SKM-1 treated with dmso at 0.1 percent for 144 hours (cell line): ENCODE data around the gene AK3.

Experiments used
- DNase-seq: peaks from one replicate; lab custom pipeline; 2025; ENCODE audit not compliant: unreplicated experiment; lab: John Stamatoyannopoulos, UW

Gene AK3

DNA sequence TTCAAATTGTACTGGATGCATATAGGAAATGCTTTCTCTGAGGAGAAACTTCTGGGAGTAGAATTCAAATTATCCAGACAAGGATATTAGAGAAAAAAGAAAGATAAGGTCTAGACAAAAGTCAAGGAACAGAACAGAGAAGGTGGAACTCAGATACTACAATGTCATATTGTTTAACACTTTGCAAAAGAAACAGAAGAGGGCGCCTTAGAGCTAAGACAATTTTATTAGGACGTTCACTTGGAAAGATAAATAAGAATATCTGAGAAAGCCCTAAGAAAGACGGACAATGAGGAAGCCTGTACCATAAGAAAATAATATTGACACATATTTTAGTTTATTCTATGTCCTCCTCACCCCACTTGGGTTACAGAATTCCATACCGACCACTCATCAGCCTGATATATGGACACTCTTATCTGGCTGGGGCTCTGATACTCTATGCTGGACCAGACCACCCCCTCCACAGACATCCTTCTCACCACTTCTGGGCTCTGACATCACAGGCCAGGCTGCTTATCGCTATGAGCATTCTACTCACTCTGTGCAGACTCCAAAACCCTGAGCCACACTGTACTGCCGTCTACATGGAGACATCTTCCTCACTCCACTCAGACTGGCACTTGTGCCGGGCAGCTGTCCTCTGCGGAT, 9.1 kb upstream of the AK3 start:
- no peak for DNase-seq

DNA sequence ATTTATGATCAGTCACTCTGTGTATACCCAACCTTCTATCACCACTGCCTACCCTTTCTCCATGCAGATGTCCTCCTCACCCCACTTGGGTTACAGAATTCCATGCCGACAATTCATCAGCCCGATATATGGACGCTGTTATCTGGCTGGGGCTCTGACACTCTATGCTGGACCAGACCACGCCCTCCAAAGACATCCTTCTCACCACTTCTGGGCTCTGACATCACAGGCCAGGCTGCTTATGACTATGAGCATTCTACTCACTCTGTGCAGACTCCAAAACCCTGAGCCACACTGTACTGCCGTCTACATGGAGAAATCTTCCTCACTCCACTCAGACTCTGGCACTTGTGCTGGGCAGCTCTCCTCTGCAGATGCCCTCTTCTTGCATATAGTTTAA, 7.6 kb upstream of the AK3 start:
- DNase-seq, result no peak

DNA sequence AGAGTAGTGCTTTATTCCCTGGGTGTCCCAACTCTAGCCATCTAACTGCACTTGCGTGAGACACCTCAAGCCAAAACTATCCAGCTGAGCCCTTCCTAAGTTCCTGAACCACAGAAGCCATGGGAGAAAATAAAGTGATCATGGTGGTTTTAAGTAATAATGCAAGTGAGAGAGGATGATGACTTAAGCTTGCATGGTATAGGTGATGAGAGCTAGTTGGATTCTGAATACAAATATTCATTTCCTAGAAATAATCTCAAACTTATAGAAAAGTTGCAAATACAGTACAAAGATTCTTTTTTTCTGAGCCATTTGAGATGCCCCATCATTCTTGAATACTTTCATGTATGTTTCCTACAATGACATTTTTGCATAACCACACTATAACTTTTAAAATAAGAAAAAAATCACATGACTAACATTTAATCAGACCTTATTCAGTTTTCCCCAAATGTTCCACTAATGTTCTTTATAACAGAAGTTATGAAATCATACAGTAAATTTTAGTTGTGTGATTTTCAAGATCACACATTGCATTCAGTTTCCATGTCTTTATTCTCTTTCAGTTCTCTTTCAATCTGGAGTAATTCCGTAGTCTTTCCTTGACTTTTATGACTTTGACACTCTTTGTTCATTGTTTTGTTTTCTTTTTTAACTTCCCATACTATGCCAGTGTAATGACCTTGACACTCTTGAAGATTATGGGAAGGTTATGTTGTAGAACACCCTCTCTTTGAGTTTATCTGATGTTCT, 5.5 kb upstream of the AK3 start:
- DNase-seq, result no peak

DNA sequence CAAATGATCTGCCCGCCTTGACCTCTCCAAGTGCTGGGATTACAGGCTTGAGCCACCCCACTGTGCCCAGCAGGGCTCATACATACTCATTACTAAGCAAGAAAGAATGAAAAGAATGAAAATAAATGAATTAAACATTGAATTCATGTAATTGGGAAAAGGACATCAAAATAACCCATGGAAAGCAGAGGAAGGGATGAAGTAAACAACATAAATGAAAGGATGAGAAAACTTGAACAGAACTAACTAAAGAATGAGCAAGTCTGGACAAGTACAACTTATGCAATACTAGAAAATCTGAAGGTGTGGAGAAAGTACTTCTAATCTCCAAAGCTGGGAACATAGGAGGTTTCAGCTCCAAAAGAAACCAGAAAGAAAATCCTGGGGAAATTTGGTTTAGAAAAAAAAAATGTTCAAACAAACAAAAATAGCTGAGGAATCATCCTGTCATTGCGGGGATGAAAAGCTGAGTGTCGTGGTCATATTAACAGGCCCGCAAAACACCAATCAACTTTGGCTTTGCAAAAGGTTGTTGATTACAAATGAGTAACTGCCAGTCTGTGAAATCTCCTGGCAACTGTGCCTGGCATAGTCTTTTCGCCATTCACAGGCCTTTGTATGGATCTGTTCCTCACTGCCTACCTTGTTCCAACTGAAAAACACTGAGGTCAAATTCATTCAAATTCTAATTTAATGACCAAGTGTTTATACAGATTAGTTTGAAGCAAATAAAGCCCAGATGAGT, 2.3 kb upstream of the AK3 start:
- DNase-seq, result peak; percentile 7

DNA sequence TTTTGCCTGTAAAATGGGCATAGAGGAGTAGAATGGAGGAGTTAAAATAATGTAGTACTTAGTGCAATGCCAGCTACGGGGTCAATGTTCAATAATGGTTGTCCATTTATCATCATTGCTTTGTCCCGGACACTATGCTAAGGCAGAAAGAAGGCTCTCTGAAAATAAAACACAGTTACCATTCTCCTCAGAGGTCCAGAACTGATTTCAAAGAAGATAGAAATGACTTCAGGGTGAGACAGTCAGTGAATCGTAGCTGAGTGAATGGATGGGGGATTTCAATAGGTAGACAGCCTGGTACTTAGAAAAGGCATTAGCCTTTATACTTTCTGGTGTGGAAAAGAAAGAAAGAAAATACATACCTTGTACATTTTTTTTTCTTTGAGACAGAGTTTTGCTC, 1.2 kb upstream of the AK3 start:
- no peak for DNase-seq

DNA sequence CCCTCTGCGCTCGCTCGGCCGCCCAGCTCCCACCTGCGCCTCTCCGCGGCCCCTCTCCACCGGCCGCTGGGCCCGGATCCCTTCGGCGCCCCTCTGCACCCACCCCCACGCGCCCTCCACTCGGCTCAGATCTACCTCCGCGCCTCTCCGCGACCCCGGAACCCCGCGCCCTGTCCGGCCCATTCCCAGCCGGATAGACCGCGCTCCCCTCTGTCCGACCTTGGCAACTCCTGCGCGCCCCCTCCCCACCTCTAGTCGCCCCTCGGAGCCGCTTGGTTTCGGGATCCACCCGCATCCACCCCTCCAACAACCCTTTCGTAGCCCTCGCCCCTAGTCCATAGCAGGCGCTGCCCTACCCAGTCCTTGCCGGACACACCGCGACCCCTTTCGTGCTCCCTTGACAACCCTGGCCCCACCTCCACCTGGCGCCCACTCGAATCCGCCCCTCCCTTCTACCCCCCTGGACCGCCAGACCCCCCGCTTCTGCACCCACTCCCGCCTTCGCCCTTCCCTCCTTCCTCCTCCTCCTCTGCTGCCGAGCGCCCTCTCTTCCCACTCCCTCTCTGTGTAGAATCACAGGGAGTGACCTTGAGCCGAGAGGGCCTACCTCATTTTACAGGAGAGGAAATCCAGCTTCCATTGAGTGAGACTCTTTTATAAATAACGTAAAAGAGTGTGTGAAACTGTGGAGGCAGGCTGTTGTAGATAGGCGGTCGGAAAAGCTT, 525 bp upstream of the AK3 start:
- DNase-seq, result peak; percentile 8

DNA sequence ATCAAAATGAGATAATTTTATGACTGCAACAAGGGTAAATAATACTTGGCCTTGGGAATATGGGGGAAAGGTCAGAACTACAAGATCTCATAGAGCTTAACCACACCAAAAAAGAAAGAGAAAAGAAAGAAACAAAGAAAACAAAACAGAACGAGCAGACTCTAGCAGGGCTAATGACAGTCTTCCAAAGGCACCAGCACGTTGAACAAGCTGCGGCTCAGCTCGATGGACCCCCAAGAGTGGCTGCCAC, 689 bp downstream of the AK3 start:
- no peak for DNase-seq

DNA sequence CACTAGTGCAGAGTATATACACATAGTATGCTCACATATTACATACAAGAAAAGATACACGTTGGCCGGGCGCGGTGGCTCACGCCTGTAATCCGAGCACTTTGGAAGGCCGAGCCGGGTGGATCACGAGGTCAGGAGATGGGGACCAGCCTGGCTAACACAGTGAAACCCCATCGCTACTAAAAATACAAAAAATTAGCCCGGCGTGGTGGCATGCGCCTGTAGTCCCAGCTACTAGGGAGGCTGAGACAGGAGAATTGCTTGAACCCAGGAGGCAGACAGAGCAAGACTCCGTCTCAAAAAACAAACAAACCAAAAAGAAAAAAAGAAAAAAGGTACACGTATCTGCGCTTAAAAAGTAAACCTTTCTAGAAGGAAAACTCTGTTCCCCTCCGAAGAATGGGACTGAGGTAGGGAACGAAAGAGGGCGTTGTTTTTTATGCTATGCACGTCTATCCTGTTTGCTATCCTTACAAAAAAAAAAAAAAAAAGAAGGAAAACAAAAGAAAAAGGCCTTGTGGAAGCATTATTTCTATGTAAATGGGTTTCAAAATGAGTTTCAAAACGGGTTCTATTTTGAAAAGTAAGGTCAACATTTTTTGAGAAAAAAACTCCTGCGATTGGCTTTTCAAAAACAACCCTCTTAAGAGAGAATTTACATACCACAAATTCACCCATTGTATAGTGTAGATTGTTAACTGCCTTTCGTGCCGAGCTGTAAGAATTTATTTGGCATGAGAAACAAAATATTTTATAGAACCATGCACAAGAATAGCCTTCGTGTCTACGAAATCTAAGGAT, 1.2 kb downstream of the AK3 start:
- DNase-seq, result no peak

DNA sequence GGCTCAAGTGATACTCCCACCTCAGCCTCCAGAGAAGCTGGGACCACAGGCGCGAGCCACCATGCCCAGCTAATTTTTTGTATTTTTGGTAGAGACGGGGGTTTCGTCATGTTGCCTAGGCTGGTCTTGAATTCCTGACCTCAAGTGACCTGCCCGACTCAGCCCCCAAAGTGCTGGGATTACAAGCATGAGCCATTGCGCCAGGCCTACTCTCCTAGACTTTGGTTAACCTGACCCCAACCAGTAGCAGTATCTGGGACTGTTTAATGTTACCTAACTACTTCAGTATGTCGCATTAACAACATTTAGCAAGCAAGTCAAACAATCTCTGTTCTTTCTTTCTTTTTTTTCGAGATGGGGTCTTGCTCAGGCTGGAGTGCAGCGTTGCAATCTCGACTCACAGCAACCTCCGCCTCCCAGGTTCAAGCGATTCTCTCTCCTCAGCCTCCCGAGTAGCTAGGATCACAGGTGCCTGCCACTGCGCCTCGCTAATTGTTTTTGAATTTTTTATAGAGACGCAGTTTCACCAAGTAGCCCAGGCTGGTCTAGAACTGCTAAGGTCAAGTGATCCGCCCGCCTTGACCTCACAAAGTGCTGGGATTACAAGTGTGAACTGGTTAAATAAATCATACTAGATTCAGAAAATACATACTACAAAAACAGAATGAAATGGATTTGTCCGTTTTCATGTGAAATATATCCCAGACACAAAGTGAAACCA, 2.0 kb downstream of the AK3 start:
- DNase-seq, result no peak

DNA sequence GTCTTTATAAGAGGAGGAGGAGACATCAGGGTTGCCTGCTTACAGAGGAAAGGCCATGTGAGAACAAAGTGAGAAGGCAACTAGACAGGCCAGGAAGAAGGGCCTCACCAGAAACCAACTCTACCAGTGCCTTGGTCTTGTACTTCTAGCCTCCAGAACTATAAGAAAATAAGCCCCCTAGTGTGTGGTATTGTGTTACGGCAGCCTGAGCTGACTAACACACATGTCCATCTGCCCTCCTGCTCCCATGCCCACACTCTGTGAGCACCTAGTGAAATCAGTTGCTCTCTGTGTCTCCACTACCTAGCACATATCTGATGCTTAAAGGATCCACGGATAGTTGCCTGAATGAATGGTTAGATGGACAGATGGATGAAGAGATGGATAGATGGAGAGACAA, 6.9 kb downstream of the AK3 start:
- no peak for DNase-seq

DNA sequence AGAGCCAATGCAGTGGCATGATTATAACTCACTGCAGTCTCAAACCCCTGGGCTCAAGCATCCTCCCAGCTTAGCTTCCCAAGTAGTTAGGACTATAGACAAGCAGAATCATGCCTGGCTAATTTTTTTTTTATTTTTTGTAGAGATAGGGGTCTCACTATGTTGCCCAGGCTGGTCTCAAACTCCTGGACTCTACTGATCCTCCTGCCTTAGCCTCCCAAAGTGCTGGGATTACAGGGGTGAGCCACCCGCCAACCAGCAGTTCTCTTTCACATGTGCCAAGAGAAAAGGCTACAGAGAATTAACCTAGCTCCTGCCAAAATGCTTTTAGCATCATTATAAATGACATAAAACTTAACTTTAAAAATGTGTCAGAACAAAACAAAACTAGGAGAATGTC, 8.1 kb downstream of the AK3 start:
- no peak for DNase-seq

DNA sequence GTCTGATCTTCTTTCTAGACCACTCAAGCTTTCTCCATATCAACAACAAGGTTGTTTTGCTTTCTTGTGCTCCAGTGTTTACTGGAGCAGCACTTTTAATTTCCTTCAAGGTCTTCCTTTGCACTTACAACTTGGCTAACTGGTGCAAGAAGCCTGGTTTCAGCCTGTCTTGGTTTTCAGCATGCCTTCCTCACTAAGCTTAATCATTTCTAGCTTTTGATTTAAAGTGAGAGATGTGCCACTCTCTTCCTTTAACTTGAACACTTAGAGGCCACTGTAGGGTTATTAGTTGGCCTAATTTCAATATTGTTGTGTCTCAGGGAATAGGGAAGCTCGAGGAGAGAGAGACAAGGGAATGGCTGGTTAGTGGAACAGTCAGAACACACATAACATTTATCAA, 13.4 kb downstream of the AK3 start:
- no peak for DNase-seq

DNA sequence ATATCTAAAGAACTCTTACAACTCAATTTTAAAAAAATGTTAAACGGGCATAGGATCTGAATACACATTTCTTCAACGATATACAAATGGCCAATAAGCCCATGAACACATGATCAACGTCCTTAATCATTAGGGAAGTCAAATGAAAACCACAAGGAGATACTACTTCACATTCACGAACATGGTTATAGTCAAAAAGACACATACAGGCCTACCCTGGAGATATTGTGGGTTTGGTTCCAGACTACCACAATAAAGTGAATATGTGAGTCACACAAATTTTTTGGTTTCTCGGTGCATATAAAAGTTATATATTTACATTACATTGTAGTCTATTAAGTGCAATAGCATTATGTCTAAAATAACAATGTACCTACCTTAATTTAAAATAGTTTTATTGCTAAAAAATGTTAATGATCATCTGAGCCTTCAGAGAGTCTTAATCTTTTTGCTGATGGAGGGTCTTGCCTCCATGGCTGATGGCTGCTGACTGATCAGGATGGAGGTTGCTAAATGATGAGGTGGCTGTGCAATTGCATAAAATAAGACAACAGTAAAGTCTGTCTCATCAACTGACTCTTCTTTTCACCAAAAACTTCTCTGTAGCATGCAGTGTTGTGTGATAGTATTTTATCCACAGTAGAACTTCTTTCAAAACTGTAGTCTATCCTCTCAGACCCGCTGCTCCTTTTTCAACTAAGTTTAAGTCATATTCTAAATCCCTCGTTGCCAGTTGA, 15.1 kb downstream of the AK3 start:
- no peak for DNase-seq

DNA sequence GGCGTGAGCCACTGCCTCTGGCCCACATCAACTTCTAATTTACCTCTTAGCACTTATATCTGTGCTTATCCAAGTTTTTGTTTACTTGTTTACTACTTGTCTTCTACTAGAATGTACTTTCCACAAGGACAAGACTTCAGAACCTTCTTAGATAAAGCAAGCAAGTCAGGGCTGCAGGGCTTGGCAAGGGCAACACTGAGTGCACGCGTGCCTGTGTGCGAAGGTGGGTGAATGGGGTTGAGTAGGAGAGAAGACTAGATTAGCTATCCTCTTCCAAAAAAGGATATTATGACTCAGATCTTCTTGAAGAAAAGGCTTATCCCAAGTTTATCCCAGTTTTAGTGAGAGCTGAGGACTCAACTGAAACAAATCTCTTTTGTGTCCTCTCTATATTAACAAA, 19.3 kb downstream of the AK3 start:
- no peak for DNase-seq

DNA sequence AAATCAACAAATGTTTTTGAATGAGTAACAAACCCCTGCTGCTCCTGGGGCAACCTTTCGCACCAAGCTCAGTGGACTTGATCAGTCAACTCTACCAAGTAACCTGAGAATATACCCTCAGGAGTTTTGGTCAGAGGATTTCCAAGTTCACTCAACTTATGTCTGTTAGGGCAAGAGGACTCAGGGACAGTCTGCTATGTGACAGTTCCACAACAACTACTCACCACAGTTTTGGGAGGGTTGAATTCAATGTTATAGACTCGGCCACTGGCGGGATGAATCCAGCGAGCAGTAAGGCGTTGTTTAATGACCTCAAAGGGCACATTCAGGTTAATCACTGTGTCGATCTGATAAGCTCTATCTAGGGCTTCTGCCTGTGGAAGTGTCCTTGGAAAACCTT, 22.1 kb downstream of the AK3 start:
- no peak for DNase-seq

DNA sequence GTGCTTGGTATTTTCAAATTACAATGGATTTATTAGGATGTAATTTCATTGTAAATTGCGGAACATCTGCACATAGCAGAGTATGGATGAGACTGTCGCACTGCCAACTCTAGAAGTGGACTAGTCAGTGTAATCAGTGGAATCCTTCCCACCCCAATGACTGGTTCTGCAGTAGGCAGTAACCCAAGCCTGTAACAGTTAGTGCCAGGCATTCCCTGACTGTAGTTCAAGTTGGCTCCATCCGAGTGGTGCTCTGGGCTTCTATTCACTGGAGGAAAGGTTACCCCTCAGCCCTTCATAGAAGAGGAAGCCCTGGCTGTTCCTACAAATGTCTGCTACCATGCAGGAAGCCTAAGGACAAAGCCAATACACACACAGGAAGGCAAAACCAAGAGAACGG, 23.2 kb downstream of the AK3 start:
- DNase-seq, result no peak

DNA sequence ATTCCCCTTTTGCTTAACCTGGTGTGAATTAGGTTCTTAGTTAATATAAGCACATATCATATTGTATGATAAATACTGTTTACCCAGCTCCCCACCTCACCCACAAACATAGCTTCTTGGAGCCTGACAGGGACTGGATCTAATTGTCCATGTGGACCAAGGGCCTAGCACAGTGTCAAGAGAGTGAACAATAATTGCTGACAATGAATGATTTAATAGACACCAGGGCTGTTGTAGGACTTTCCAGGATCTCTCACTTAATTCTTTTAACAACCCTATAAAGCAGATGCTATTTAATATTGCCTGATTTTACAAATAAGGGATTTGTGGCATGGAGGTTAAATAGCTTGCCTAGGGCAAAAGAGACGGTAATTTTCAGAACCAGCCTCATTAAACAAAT, 24.8 kb downstream of the AK3 start:
- DNase-seq, result no peak

DNA sequence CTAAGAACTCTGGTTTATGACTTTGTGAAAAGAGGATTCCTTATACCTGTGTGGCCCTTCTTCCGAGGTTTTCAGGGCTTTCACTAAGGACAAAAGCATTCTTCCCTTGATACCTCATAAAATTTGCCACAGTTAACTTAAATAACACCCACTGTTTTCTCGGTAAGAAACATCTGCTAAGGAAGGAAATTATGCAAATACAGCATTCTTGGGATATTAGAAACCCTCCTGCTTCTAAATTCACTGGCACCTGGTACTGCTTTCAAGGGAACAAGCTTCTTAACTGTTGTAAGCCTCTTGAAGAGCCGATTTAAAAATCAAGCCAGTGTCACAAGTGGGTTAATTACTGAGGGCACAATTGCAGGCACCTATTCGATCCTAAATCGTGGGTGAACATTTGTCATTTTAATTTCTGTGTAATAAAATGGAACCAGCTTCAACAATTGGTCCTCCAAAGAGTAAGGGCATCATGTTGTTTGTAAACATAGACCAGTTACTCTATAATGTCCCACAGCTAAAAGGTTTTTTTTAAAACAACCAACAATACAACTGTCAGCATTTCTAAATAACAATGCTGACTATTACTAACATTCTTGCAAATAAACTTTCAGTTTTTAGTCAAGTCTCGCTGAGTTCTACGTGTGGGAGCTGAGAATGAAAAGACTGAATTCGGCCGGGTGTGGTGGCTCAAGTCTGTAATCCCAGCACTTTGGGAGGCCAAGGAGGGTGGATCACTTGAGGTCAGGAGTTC, 26.6 kb downstream of the AK3 start:
- no peak for DNase-seq

DNA sequence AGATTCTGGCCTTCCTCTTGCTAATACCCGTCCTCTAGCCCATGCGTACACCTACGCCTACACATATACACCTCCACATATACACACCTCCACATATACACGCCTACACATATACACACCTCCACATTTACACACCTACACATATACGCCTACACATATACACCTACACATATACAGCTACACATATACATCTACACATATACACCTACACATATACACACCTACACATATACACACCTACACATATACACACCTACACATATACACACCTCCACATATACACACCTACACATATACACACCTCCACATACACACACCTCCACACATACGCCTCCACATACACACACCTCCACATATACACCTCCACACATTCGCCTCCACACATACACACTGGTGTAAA, 27.2 kb downstream of the AK3 start:
- no peak for DNase-seq
